PC-3 (cell line): ENCODE results near the gene TOM1L2. TPM values are rescaled to one million over a fixed set of nuclear protein-coding genes. Genes with fewer than 3 reads are reported as not detected.

Source experiments
- ATAC-seq: fragments of 200-7000 bp; cut with Tn5 transposase; 2 replicates; pipeline ENCODE4 v1.9.1; 2020; ENCODE audit warnings: mild to moderate bottlenecking, moderate library complexity
- BruUV-seq: library from RNA; stranded (reverse); fragments of 400-500 nt; replicated peaks from 2 replicates; lab custom pipeline; 2021; lab: Mats Ljungman, UMichigan
- CTCF ChIA-PET: fragments of 300-600 bp; sonication (Branson Sonifier 250); formaldehyde crosslinking; loops from one replicate; lab custom pipeline; 2022; ENCODE audit warnings: antibody characterized with exemption; lab: Charles Lee
- POLR2A ChIA-PET: fragments of 300-600 bp; sonication (Branson Sonifier 250); formaldehyde crosslinking; loops from one replicate; lab custom pipeline; 2022; ENCODE audit warnings: antibody characterized with exemption; ENCODE audit not compliant: unreplicated experiment; lab: Charles Lee
- DNase-seq: peaks from one replicate; pipeline ENCODE4 v3.0.0-alpha.2; 2015
- H2AFZ ChIP-seq: fragments of 300-600 bp; sonication (generic); 2 replicates; pipeline ENCODE4 v1.6.0; 2016; ENCODE audit warnings: antibody characterized with exemption, low read length
- H3F3A ChIP-seq: fragments of 300-600 bp; sonication (generic); one replicate; pipeline ENCODE4 v1.6.0; 2017; ENCODE audit warnings: antibody characterized with exemption, low read length, control low read depth, mild to moderate bottlenecking; ENCODE audit not compliant: unreplicated experiment
- H3K27ac ChIP-seq: fragments of 300-600 bp; sonication (generic); 2 replicates; pipeline ENCODE4 v1.5.1; 2016; ENCODE audit warnings: mild to moderate bottlenecking, low read length
- H3K27me3 ChIP-seq: fragments of 300-600 bp; sonication (generic); 2 replicates; pipeline ENCODE4 v1.6.1; 2016; ENCODE audit warnings: low read length, mixed read lengths
- H3K36me3 ChIP-seq: fragments of 300-600 bp; sonication (generic); 2 replicates; pipeline ENCODE4 v1.6.1; 2016; ENCODE audit warnings: low read depth, mixed run types, low read length, mixed read lengths
- H3K4me1 ChIP-seq: fragments of 300-600 bp; sonication (generic); 2 replicates; pipeline ENCODE4 v1.5.1; 2016; ENCODE audit warnings: low read length; ENCODE audit not compliant: insufficient read depth
- H3K4me2 ChIP-seq: fragments of 300-600 bp; sonication (generic); 2 replicates; pipeline ENCODE4 v1.6.0; 2016; ENCODE audit warnings: low read length
- H3K4me3 ChIP-seq: fragments of 300-600 bp; sonication (generic); 2 replicates; pipeline ENCODE4 v1.5.1; 2016; ENCODE audit warnings: mild to moderate bottlenecking, low read length, mixed read lengths
- H3K79me2 ChIP-seq: fragments of 300-600 bp; sonication (generic); 2 replicates; pipeline ENCODE4 v1.6.1; 2017; ENCODE audit warnings: low read length, mixed read lengths
- H3K9ac ChIP-seq: fragments of 300-600 bp; sonication (generic); 2 replicates; pipeline ENCODE4 v1.6.0; 2016; ENCODE audit warnings: mild to moderate bottlenecking, low read length
- H3K9me2 ChIP-seq: fragments of 300-600 bp; sonication (generic); replicated peaks from 2 replicates; pipeline ENCODE4 v1.6.1; 2016; ENCODE audit warnings: mixed run types, low read length, mixed read lengths
- H3K9me3 ChIP-seq: fragments of 300-600 bp; sonication (generic); 2 replicates; pipeline ENCODE4 v1.6.1; 2016; ENCODE audit warnings: low read length, mixed read lengths
- H4K20me1 ChIP-seq: fragments of 300-600 bp; sonication (generic); 2 replicates; pipeline ENCODE4 v1.6.1; 2016; ENCODE audit warnings: low read length, mixed read lengths
- EZH2 ChIP-seq: fragments of 300-600 bp; sonication (generic); IDR thresholded peaks from one replicate; pipeline ENCODE4 v1.6.1; 2017; ENCODE audit warnings: antibody characterized with exemption, mild to moderate bottlenecking, low read length; ENCODE audit not compliant: unreplicated experiment
- EZH2phosphoT487 ChIP-seq: fragments of 300-600 bp; sonication (generic); IDR thresholded peaks from 2 replicates; pipeline ENCODE4 v1.6.1; 2018; ENCODE audit warnings: mild to moderate bottlenecking, antibody characterized with exemption, low read length, borderline replicate concordance
- intact Hi-C: fragments of 100-400 bp; cut with micrococcal nuclease; formaldehyde crosslinking; loops from 2 replicates; pipeline ENCODE4 v1.9.0; 2023
- total RNA-seq: library from RNA; depleted of rRNA; stranded (reverse); fragments of >200 nt; gene quantifications from 2 replicates; pipeline ENCODE4 v1.2.3, GENCODE V29; 2014
- TF ChIP-seq, protein P1 (sequence below): fragments of 300-600 bp; sonication (generic); conservative IDR thresholded peaks from 2 replicates; pipeline ENCODE4 v1.5.1; 2017; ENCODE audit warnings: antibody characterized with exemption, low read depth, mild to moderate bottlenecking, low read length

Gene TOM1L2
- total RNA-seq, 1 experiment from 2014 or later = 53.3 TPM

DNA sequence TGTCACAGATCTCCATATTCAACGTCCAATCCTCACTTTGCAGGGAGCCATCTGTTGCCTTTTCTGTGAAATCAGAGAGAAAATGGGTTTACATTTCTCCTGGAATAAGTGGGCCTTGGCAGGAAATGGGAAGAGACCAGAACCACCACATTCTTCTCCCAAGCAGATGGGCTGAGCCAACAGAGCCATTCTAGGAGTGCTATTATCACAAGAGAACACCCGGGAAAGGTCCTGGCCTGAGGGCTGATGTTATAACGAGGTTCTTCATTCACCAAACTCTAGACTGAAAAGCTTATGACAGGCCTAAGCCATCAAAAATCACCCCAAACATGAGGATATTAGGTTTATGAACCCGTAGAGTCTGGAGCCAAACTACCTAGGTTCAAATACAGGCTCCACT, 64.7 kb downstream of the TOM1L2 start:
- Histone ChIP-seq H3K9me2 (no peaks in the 10 kb centered on the region), H3K4me3 (no peak overlapping the region), H3K27me3 (no peaks in the 10 kb centered on the region), H3K4me1 (peaks cover 6% of the 10 kb centered on the region), H3K9me3 (no peaks in the 10 kb centered on the region), H2AFZ (no peak overlapping the region), H3F3A (no peaks in the 10 kb centered on the region), H3K79me2 (no peaks in the 10 kb centered on the region), H4K20me1 (no peaks in the 10 kb centered on the region), H3K4me2 (no peak overlapping the region), H3K27ac (no peak overlapping the region), H3K36me3 (peaks cover 6% of the 10 kb centered on the region), H3K9ac (no peak overlapping the region)
- intact Hi-C loops = no loop called here
- CTCF ChIA-PET = no interaction called here
- no TSS peak for BruUV-seq
- POLR2A ChIA-PET = no interaction called here
- DNase-seq (no peak), ATAC-seq (no peak)
- TF ChIP-seq EZH2phosphoT487 = no peak
- TF ChIP-seq, protein P1, sequence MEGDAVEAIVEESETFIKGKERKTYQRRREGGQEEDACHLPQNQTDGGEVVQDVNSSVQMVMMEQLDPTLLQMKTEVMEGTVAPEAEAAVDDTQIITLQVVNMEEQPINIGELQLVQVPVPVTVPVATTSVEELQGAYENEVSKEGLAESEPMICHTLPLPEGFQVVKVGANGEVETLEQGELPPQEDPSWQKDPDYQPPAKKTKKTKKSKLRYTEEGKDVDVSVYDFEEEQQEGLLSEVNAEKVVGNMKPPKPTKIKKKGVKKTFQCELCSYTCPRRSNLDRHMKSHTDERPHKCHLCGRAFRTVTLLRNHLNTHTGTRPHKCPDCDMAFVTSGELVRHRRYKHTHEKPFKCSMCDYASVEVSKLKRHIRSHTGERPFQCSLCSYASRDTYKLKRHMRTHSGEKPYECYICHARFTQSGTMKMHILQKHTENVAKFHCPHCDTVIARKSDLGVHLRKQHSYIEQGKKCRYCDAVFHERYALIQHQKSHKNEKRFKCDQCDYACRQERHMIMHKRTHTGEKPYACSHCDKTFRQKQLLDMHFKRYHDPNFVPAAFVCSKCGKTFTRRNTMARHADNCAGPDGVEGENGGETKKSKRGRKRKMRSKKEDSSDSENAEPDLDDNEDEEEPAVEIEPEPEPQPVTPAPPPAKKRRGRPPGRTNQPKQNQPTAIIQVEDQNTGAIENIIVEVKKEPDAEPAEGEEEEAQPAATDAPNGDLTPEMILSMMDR = no peak
- TF ChIP-seq EZH2 = no peak

DNA sequence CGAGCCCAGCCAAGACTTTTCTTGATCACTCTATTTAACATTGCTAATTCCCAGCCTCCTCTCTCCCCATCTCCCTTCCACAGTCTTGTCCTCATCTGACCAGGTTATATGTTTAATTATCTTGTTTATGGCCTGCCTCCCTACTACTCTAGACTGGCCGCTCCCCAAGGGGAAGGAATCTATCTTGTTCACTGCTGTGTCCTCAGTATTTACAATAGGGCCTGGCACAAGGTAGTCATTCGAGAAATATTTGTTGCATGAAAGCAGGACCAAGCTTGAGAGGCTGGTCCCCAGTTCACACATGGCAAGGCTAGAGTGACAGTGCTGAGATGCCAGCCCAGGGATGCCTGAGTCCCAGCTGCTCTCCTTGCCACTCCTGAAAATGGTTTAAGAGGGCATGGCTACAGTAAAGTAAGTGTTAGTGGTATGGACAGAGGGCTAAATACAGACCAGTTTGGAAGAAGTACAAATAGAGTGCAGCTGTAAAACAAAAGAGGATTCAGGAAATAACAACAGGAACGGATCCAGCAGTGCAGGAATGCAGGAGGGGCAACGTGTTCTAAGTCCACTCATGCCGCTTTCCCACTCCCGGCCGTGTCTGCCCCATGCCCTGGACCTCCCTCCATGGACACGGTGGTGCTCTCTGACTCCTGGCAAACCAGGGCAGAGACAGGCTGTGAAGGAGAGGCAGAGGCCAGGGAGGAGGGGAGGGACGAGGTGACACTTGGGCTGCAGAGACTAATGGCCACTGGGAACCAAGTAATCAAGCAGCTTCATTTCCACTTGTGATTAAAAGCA, 65.6 kb downstream of the TOM1L2 start:
- no peak overlapping the region for H3K27ac ChIP-seq
- H3K9me2 ChIP-seq = no peaks in the 10 kb centered on the region
- H2AFZ ChIP-seq = no peak overlapping the region
- H3K36me3 ChIP-seq = peaks cover 6% of the 10 kb centered on the region
- H3K4me1 ChIP-seq = peaks cover 11% of the 10 kb centered on the region
- H3F3A ChIP-seq = no peaks in the 10 kb centered on the region
- H3K27me3 ChIP-seq = no peaks in the 10 kb centered on the region
- intact Hi-C loops = no loop called here
- ATAC-seq = peak; percentile 13; the same call in 1 of the 2 replicates
- H3K9me3 ChIP-seq = no peaks in the 10 kb centered on the region
- no peak overlapping the region for H3K9ac ChIP-seq
- H4K20me1 ChIP-seq = no peaks in the 10 kb centered on the region
- no peaks in the 10 kb centered on the region for H3K79me2 ChIP-seq
- H3K4me3 ChIP-seq = no peak overlapping the region
- no peak for TF ChIP-seq EZH2
- TF ChIP-seq, protein P1 = no peak
- no peak for TF ChIP-seq EZH2phosphoT487
- no TSS peak for BruUV-seq
- DNase-seq = peak; percentile 12
- ChIA-PET POLR2A (no interaction called here), CTCF (no interaction called here)
- H3K4me2 ChIP-seq = no peak overlapping the region

DNA sequence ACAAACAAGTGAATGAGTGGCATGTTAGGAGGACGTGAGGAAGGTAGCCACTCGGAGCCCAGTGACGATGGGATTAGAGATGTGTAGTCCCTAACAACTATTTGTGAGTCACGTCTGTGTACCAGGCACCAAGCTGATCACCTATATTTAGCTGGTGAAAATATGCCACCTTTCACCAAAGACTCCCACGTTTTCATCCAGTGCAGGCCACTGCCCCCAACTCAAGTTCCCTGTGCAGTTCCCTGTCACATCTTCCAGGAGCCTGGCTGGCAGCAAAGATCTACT, 67.2 kb downstream of the TOM1L2 start:
- no peak overlapping the region for H3K27ac ChIP-seq
- H4K20me1 ChIP-seq = no peaks in the 10 kb centered on the region
- no peak overlapping the region for H3K9ac ChIP-seq
- no peaks in the 10 kb centered on the region for H3K27me3 ChIP-seq
- no peak overlapping the region for H2AFZ ChIP-seq
- BruUV-seq = no TSS peak
- no peak overlapping the region for H3K4me2 ChIP-seq
- DNase-seq = no peak
- CTCF ChIA-PET = no interaction called here
- no peak overlapping the region for H3K4me3 ChIP-seq
- H3K79me2 ChIP-seq = no peaks in the 10 kb centered on the region
- H3F3A ChIP-seq = no peaks in the 10 kb centered on the region
- H3K36me3 ChIP-seq = peaks cover 6% of the 10 kb centered on the region
- ATAC-seq = no peak
- TF ChIP-seq EZH2phosphoT487 = no peak
- TF ChIP-seq, protein P1 = no peak
- no peak for TF ChIP-seq EZH2
- H3K9me3 ChIP-seq = no peaks in the 10 kb centered on the region
- POLR2A ChIA-PET = no interaction called here
- no peaks in the 10 kb centered on the region for H3K9me2 ChIP-seq
- intact Hi-C loops = no loop called here
- H3K4me1 ChIP-seq = peaks cover 27% of the 10 kb centered on the region
